GM19023 (cell line): ENCODE data around the gene GNG2.
"Not testable (repeated sequence)": the region's sequence is repeated elsewhere in the genome, so short reads cannot be mapped to it uniquely, and the experiment has no call there.

Experiments
- ATAC-seq: cut with Tn5 transposase; IDR thresholded peaks from one replicate; pipeline ENCODE4 v1.9.1; 2021; ENCODE audit warnings: mild to moderate bottlenecking, moderate library complexity; ENCODE audit not compliant: unreplicated experiment

GNG2 gene

GRCh38 chr14:51884086-51884927 lies 23.9 kb downstream of the GNG2 start:
- ATAC-seq, result peak; percentile 55

GRCh38 chr14:51889851-51890250 lies 29.4 kb downstream of the GNG2 start:
- no peak for ATAC-seq

DNA sequence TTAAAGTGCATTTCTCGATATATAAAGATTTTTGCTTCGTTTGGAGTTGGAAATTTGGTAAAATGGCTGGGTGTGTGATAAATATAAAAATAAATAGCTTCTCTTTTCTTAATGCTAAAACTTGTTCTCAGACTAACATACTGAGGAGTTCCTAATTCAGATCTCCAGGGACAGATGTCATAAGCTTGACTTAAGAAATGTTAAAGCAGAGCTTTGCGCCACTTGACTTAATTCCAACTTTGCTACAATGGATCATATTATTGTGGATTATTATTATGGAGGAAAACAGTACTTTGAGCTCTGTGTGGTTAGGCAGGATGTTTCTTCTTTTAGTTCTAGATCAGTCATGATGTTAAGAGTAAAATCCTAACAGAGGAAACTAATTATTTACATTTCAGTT lies 33.8 kb downstream of the GNG2 start:
- ATAC-seq, result no peak

GRCh38 chr14:51895375-51895774 lies 35.0 kb downstream of the GNG2 start:
- ATAC-seq, result no peak

GRCh38 chr14:51897791-51898355 lies 37.5 kb downstream of the GNG2 start:
- ATAC-seq, result no peak

DNA sequence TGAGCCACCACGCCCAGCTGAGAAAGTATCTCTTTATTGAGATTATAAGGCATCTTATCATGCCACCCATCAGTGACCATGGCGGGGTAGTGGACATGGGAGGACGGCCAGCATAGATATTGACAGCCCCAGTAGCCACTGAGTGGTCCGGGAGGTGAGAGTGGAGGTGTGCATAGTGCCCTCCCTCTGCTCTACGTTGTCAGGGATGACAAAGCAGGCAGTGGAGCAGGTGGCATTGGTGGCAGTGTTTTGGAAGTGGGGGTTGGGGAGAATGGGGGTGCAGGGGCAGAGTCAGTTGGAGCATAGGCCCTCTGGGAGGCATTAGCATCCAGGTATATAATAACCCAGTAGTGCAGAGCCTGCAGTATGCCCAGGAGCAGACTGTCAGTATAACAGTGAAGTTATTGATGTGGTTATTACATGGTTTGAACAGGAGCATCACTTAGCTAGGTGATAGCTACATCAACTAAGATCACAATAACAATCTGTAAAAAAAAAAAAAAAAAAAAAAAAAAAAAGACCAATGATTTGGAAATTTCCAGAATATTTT lies 41.1 kb downstream of the GNG2 start:
- no peak for ATAC-seq

DNA sequence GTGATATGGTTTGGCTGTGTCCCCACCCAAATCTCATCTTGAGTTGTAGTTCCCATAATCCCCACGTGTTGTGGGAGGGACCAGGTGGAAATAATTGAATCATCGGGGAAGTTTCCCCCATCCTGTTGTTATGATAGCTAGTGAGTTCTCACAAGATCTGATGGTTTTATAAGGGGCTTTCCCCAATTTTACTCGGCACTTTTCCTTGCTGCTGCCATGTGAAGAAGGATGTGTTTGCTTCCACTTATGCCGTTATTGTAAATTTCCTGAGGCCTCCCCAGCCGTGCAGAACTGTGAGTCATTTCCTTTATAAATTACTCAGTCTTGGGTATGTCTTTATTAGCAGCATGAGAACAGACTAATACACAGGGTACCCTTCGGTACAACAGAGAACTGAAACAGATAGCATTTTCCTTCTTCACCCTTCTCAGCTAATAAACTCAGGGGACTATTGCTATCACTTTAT lies 45.3 kb downstream of the GNG2 start:
- ATAC-seq, result not testable (repeated sequence)

GRCh38 chr14:51908086-51908485 lies 47.7 kb downstream of the GNG2 start:
- no peak for ATAC-seq

DNA sequence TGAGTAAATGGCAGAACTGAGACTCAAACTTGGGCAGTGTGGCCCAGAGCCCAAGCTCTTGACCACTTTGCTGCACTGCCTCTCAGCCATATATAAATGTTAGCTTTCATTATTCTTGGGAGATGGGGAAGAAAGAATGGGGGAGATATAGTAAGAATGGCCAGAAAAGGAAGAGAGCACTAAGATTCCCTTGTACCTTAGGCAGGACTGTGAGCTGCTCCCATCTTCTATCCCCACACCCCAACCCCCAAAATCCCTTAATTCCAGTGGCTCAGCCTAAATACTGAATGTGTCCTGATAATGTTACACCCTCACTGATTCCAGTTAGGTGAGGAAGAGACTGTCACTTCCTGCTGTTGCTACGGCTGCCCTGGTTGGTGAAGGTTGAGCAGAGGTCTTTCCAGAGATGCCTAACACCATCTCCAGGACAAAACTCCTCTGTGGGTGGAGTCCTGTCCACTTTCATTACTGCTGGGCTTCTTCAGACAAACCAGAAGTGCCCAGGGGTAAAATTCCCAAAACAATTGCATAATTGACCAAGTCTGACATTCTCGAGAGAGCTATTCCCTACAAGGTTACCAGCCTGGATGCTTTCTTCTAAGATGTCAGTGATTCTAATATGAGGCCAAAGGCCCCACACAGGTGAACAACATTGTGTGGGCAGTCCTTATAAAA lies 51.8 kb downstream of the GNG2 start:
- ATAC-seq, result no peak

- no peak for ATAC-seq
Observed at GRCh38 chr14:51914310-51914709, 53.9 kb downstream of the GNG2 start.

DNA sequence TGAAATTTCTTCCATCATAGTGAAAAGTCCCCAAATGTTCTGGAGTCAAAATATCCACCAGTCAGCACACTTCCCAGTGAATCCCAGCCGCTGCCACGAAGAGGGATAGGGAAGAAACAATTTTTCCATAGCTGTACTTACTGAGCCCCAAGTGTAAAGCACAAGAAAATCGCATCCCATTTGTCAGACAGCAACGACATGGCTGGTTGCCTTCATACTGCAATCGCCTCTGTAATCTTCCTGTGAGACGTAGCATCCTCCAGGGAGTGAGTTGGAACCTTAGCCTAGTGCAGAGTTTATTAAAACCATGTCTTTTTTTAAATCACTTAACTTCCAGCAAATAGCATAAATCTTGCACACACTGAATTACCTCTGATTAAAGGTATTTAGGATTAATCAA lies 56.8 kb downstream of the GNG2 start:
- no peak for ATAC-seq

GRCh38 chr14:51921026-51921425 lies 60.6 kb downstream of the GNG2 start:
- ATAC-seq, result no peak

DNA sequence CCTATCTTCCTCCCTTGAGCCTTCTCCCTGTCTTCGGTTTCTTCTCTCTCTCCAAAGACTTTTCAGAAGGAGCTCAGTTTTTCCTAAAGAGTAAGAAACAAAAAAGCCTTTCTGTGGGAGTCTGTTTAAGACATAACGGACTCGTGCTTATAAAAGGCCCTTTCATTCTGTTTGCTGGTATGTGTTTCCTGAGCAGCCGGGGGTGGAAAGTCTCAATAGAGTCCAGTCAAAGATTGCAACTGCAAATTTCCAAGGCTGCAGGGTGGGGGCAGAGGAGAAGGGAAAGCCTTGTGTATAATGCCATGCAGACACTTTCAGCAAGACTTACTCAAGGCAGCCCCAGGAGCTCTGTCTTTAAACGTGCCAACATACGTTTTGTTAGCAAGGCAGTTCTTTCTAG lies 62.2 kb downstream of the GNG2 start:
- ATAC-seq, result no peak

GRCh38 chr14:51924600-51924999 lies 64.2 kb downstream of the GNG2 start:
- no peak for ATAC-seq

DNA sequence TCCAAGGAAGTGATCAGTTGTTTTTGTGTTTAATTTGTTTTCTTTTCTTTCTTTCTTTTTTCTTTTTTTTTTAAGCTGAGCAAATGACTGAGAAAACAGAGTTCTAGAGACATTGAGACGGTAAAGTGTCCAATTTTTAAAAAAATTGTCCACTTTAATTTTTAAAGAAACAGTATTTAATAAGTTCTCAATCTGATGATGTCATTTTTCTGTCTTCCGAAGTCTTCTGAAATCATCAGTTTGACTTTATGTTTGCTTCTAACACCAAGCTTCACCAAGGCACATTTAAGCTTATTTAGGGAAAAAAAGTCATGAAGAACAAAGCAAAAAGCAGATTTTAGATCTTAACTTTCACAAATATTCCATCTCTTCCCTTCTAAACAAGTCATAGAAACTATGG lies 65.6 kb downstream of the GNG2 start:
- ATAC-seq, result no peak

DNA sequence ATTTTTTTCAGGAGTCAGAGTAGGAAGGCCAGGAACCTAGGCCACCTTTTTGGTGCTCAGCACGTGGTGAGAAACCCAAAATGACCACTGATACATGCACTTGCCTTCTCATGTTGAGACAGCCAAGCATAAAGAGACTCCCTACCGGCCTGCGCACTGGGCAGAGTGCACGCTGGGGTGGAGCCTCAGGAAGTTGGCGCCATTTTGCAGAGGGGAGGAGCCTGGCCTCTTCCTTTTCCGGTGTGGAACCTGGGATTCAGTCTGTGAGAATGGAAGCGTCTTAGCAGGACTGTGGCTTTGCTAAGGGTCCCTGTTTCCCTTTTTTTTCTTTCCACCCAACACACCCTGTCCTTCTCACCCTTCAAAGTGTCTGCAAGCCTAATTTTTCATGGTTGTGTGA lies 66.0 kb downstream of the GNG2 start:
- ATAC-seq, result no peak

- ATAC-seq, result no peak
Observed at GRCh38 chr14:51928568-51928967, 68.2 kb downstream of the GNG2 start.

DNA sequence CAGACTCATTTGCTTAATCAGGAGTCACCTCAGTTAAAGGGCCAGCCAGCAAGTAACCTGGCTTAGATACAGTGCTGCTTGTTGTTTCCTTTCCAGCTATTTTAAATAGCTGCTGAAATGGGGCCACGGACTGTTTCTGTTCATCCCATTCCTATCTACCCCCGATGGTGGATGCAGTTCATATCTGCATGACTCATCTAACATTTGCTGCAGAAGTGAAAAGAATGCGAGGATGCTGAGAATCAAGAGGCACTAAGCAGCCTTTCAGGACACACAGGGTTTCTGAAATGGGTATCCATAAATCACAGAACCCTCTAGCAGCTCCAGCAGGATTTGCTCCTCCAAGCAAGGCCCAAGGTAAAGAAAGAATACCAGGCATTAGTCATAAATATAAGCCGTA lies 68.8 kb downstream of the GNG2 start:
- no peak for ATAC-seq

GRCh38 chr14:51929910-51930682 lies 69.7 kb downstream of the GNG2 start:
- ATAC-seq, result no peak

DNA sequence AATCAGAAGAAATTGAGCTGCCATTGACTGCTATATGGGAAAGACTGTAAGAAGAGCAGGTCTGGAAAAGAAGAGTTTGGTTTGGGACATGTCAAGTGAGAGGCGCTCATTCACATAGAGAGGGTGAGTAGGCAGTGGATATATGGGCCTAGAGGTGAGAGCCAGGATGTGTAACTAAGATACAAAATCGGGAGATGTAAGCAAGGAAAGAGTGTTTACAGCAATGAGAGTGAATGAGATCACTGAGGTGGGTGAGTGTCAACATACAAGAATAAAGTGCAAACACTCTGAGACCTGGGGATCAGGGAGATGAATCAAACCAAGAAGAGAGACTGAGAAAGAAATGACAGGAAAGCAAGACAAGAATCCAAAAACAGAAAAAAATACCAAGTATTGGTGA lies 70.9 kb downstream of the GNG2 start:
- ATAC-seq, result no peak

GRCh38 chr14:51933191-51933590 lies 72.8 kb downstream of the GNG2 start:
- no peak for ATAC-seq
